HG02763 (cell line): Measurements from ENCODE around the gene TCFL5.

Experiments used
- ATAC-seq: cut with Tn5 transposase; IDR thresholded peaks from one replicate; pipeline ENCODE4 v1.9.1; 2021; ENCODE audit warnings: mild to moderate bottlenecking, moderate library complexity; ENCODE audit not compliant: unreplicated experiment

TCFL5 gene

DNA sequence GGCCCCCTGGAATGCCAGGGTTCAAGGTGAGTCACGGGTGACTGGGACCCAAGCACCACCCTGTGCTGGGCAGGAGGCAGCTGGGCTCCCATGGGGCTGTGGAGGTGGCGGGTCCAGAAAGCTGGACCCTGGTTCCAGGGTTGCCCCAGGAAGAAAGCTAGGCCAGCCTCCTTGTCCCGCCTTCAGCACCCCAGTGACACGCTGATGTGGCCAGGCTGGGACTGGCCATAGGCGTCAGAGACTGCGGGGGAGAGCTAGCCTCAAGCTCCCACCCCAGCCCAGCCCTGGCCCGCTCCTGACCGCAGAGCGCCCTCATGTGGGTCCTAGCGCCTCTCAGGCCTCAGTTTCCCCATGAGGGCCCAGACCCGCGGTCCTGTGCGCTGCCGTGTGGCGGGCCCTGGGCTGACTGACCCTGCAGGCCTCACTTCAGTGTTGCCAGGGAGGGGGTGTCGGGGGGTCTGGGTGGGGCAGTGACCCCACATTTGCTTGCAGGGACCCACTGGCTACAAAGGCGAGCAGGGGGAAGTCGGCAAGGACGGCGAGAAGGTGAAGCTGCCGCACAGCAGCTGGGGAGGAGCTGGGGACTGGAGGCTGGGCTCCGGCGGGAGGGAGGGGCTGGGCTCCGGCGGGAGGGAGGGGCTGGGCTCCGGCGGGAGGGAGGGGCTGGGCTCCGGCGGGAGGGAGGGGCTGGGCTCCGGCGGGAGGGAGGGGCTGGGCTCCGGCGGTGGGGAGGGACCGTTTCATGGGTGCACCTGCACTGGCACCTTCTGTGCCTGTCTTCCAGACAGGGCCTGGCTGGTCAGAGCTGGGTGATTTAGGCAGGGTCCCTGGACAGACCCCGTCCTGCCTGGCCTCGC is 36.9 kb downstream of the TCFL5 start:
- ATAC-seq: no peak

DNA sequence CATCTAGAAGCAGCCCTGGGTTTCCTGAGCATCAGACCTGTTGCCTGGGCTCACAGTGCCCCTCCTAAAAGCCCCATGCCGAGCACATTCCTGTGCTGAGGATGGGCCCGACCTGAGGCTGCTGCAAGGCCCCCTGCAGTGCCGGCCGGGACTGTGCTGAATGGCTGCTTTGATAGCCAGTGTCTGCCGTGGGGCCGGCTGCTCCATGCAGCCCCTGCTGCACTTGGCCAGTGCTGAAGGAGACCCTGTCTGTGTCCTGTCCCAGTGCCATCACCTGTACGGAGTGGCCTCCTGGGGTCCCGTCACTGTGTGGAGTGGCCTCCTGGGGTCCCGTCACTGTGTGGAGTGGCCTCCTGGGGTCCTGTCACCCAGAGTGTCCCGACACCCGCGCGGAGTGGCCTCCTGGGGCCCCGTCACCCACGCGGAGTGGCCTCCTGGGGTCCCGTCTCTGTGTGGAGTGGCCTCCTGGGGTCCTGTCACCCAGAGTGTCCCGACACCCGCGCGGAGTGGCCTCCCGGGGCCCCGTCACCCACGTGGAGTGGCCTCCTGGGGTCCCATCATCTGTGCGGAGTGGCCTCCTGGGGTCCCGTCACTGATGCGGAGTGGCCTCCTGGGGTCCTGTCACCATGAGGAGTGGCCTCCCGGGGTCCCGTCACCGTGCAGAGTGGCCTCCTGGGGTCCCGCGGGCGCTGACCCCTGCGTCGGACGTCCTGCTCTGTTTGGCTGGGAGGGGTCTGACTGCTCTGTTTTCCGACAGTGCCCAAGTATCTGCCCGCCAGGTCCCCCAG is 37.7 kb downstream of the TCFL5 start:
- no peak for ATAC-seq

DNA sequence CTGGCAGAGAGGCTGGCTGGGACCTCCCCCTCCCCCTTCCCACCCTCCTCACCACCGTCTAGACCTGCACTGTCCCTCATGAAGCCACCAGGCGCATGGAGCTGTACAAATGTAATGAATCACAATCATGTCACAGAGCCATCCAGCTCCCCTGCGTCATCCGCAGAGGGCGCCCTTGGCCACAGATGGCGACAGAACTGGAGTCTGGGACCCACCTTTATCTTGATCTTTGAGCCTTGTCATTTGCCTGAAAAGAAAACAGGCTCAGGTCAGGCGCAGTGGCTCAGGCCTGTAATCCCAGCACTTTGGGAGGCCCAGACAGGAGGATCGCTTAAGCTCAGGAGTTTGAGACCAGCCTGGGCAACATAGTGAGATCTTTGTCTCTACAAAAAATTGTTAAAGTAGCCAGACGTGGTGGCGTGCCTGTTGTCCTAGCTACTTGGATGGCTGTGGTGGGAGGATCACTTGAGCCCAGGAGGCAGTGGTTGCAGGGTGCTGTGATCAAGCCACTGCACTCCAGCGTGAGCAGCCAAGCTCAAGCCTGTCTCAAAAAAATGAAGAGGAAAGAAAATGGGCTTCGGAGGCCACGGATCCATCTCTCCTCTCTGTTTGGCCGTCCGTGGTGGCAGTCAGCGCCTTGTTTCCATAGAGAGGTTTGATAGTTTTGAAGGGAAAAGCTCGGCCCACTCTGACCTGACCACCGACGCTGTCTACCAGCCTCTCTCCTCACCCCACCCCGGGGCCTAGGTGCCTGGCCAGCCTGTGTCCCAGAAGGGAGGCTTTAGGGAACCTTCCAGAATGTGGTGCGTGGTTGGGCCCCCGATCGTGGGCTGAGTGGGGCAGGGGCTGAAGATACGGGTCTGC is 38.6 kb downstream of the TCFL5 start:
- no peak for ATAC-seq

GRCh38 chr20:62822239-62822787 is 39.3 kb downstream of the TCFL5 start:
- ATAC-seq: no peak

- no peak for ATAC-seq
Measured at GRCh38 chr20:62821726-62822210, 39.9 kb downstream of the TCFL5 start.

DNA sequence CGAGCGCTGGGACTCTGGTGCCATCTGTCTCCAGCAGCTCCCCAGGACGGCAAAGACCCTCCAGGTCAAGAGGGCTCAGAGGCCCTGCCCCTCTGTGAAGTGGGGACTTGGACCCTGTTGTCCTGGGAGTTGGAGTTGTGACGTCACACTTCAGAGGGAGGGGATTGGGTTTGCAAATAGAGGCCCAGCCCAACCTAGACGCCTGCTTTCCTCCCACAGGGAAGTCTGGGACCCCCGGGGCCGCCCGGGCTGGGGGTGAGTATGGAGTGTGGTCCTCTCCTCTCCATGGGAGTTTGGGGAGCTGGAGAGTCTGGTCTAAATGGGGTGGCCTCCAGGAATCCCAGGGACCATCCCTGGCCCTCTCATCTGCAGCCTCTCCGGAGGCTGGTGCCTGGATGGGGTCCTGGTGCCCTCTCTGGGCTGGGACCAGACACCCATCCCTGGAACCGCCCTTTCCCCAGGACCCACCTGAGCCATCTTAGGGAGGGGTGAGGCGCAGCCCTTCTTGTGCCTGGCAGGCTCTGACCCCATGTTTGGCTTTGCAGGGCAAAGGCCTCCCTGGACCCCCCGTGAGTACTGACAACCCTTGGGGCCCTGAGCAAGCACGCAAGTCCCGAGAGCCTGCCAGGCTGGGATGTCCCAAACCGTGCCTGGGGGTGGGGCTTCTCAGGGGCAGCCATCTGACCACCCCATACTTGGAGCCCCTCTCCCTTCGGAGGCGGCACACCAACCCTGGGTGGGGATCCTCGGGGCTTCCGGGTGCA is 40.5 kb downstream of the TCFL5 start:
- no peak for ATAC-seq

DNA sequence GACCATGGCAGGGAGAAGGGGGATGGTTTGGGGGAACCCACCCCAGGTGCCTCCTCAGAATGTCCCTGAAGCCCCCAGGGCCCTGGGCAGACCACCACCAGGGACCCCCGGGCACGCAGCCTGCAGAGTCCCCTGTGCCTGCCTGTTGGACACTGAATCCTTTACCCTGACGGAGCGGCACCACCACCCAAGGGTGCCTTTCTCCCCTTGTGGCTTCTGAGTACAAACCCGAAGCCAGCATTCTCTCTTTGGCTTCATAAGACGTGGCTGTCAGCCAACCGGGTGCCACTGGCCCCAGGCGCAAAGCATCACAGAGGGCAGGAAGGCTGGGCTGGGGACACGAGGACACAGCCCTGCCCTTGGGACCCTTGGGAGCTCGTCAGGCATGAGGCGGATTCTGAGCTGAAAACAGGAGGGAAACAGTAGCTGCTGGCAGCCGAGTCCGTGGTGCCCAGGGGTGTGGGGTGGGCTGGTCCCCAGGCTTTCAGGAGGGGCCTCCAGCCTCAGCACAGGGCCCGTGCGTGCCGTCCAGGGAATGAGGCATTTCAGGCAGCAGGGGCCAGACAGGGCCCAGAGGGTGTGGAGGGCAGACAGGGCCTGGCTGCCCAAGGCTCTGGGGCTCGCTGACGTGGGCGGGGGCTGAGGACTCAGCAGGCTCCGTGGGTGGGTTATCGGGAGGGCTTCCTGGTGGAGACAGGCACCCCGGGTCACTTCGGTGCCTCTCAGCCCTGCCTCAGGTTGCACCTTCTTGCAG is 41.2 kb downstream of the TCFL5 start:
- ATAC-seq: no peak

DNA sequence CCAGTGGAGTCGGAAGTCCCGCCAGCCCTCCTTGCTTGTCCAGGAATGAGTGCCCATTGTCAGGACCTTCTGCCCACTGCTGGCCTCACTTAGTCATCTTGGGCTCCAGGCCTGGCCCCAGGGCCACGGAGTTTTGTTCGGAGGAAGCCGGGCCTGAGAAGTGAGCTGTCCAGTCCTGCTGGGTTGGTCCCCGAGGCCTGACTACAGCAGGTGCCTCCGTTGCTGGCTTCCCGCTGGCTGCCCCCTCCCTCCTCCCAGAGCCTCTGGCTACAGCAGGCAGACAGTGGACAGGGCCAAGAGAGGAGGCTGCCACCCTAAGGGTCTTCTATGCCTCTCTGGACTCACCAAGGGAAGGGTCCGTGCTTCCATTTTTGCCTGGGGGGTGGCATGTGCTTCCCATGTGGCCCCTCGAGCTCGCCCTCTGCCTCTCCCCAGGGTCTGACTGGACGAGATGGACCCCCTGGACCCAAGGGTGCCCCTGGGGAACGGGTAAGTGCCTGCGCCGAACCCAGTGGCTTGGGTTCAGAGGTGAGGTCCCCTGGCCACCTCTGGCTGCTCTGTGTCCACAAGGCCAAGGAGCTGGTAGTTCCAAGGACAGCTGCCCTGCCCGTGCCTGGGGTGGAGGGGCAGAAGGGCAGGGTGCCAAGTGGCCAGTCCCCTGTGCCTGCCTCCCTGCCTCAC is 42.0 kb downstream of the TCFL5 start:
- ATAC-seq: no peak

GRCh38 chr20:62818592-62819493 is 42.8 kb downstream of the TCFL5 start:
- ATAC-seq: no peak

- no peak for ATAC-seq
Measured at GRCh38 chr20:62817975-62818591, 43.5 kb downstream of the TCFL5 start.

DNA sequence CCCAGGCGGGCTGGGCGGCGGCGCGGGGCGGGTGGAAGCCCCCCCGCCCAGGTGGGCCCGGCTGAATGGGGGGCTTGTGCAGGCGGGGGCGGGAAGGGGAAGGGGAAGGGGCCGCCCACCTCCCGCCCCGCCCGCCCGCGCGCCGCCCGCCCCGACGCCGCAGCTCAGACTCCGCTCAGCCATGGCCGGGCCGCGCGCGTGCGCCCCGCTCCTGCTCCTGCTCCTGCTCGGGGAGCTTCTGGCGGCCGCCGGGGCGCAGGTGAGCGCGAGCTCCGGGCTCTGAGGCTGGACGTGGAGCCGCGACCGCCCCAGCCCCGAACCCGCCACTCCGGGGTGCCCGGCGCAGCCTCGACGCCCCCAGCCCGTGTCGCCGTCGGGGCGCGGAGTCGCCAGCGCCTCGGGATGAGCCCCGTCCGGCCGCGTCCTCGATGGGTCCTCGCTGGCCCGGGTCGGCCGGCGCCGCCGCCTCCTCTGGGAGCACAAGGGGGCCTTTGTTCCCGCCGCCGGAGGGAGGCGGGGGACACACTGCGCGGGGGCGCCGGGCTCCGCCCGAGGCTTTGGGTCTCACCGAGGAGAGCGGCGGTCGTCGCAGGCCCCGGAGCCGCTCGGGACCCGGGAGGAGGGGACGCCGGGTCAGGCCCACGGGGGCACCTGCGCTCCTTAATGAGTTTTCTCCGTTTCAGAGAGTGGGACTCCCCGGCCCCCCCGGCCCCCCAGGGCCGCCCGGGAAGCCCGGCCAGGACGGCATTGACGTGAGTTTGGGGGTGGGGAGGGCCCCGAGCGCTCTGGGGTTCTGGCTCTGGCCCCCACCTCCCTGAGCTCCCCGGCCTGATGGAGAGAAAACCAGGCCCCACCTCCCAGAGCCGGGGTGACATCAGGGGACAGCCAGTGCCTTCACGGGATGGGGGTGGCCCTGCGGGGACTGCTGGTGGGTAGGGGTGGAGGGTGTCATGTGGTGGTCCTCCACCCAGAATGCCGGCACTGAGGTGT is 44.4 kb downstream of the TCFL5 start, which contains the start of gene COL9A3:
TSS of gene COL9A3 (plus strand) at position 167 of the 990 bp plus-strand sequence. CDS start at position 182, 15 bp downstream.
- no peak for ATAC-seq

DNA sequence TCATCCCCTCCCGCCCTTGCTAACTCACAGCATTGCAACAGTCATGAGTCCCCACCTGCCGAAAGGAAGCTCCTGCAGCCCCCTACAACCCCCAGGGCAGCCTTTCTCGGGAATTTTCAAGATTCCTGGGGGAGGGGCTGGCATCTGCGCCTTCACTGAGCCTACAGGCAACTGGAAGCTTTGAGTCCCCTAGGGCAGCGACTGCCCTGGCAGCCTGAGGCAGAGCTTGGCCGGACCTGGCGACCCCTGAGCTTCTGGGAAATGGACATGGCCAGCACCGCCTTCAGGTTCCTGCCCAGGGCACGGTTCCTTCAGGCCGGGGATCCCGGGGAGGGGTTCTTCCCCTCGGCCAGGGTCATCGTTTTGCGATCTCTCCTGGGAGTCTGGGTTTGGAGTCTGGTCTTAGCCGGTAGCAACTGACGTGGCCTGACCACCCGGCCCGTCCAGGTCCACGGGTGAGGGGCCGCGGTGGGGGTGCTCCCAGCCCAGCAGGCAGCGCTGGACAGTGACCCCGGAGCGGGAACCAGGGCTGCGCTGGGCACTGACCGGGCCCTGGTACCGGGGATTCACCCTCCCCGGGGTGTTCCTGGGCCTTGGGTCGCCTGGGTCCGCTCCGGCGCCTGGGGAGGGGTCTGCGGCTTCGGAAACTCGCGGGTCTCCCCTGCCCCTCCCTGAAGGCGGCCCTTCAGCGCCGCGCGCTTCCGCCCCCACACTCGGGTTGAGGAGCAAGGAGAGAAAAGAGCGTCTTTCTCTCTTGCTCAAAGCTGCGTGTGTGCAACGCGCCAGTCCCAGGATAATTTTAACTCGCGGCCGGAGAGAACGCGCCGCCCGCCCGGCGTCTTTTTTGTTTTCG is 45.4 kb downstream of the TCFL5 start:
- no peak for ATAC-seq

DNA sequence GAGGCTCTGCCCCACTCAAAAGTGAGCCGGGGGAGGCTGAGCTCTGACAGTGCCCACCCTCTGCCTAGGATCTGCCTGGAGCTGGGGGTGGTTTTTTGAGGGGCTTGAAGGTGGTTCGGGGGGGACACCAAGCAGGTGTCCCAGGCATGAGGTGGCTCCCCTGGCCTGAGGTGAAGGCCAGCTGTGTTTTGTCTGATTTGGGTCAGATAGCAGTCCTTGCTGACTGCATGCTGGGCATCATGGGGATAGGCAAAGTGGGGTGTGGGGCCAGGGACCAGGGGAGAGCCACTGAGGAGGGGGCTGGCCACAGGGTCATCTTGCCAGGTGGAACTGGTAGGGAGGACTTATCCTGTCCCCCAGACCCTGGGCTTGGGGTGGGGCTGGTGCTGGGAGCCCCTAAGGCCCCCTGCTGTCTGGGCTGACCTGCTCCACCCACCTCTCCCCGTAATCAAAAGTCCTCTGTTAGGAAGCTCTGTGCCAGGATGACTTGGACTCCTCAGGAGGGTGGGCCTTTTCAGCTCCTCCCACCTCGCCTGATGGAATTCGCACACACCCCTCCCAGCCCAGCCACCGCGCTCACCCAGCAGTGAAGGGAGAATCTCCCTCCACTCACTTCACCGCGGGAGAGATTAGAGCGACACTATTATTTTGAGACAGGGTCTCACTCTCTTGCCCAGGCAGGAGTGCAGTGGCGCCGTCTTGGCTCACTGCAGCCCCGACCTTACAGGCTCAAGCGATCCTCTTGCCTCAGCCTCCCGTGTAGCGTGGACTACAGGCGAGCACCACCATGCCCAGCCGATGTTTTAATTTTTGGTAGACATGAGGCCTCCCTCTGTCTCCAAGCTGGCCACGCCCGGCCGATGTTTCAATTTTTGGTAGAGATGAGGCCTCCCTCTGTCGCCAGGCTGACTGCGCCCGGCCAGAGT is 46.3 kb downstream of the TCFL5 start:
- ATAC-seq: no peak

GRCh38 chr20:62814709-62815065 is 46.9 kb downstream of the TCFL5 start:
- no peak for ATAC-seq
